H9 (cell line): ENCODE results near the gene CAB39L. TPM values are rescaled to one million over a fixed set of nuclear protein-coding genes. Genes with fewer than 3 reads are reported as not detected.

Source experiments
- DNase-seq: peaks from one replicate; pipeline ENCODE4 v3.0.0-alpha.2; 2017
- H2AFZ ChIP-seq: one replicate; pipeline ENCODE4 v1.6.1; 2013; ENCODE audit warnings: mild to moderate bottlenecking, low read length, control low read depth, moderate library complexity
- H2AK5ac ChIP-seq: 2 replicates; pipeline ENCODE4 v1.6.1; 2013; ENCODE audit warnings: low read length, control low read depth, mixed read lengths; ENCODE audit not compliant: insufficient read length
- H2BK120ac ChIP-seq: one replicate; pipeline ENCODE4 v1.6.1; 2013; ENCODE audit warnings: low read depth, mild to moderate bottlenecking, low read length, control low read depth, inconsistent platforms; ENCODE audit not compliant: poor library complexity, severe bottlenecking
- H2BK12ac ChIP-seq: 2 replicates; pipeline ENCODE4 v1.6.1; 2013; ENCODE audit warnings: low read length, control low read depth, mixed read lengths, low read depth; ENCODE audit not compliant: insufficient read length
- H2BK15ac ChIP-seq: 2 replicates; pipeline ENCODE4 v1.6.1; 2013; ENCODE audit warnings: low read depth, low read length, control low read depth
- H2BK20ac ChIP-seq: one replicate; pipeline ENCODE4 v1.6.1; 2013; ENCODE audit warnings: low read depth, mild to moderate bottlenecking, low read length, control low read depth, inconsistent platforms; ENCODE audit not compliant: poor library complexity, severe bottlenecking
- H2BK5ac ChIP-seq: 2 replicates; pipeline ENCODE4 v1.6.1; 2013; ENCODE audit warnings: low read length, control low read depth, mixed read lengths; ENCODE audit not compliant: insufficient read length
- H3K14ac ChIP-seq: 2 replicates; pipeline ENCODE4 v1.6.1; 2013; ENCODE audit warnings: low read length, control low read depth; ENCODE audit not compliant: insufficient read depth
- H3K18ac ChIP-seq: 2 replicates; pipeline ENCODE4 v1.6.1; 2013; ENCODE audit warnings: low read depth, mild to moderate bottlenecking, mixed read lengths, low read length, control low read depth; ENCODE audit not compliant: insufficient read length
- H3K23ac ChIP-seq: 2 replicates; pipeline ENCODE4 v1.6.1; 2013; ENCODE audit warnings: low read length, control low read depth, mixed read lengths, low read depth; ENCODE audit not compliant: insufficient read length
- H3K23me2 ChIP-seq: 2 replicates; pipeline ENCODE4 v1.6.1; 2013; ENCODE audit warnings: low read depth, mild to moderate bottlenecking, mixed read lengths, low read length, control low read depth; ENCODE audit not compliant: insufficient read length, poor library complexity, severe bottlenecking
- H3K27ac ChIP-seq: 2 replicates; pipeline ENCODE4 v1.5.1; 2013; ENCODE audit warnings: low read length, control low read depth, mixed read lengths, low read depth; ENCODE audit not compliant: insufficient read length
- H3K27me3 ChIP-seq: 2 replicates; pipeline ENCODE4 v1.6.1; 2013; ENCODE audit warnings: low read length, control low read depth, inconsistent platforms; ENCODE audit not compliant: insufficient read depth
- H3K4ac ChIP-seq: 2 replicates; pipeline ENCODE4 v1.6.1; 2013; ENCODE audit warnings: low read depth, mild to moderate bottlenecking, control low read depth, inconsistent platforms, low read length, moderate library complexity
- H3K4me1 ChIP-seq: 2 replicates; pipeline ENCODE4 v1.6.1; 2013; ENCODE audit warnings: low read length, control low read depth, inconsistent platforms; ENCODE audit not compliant: insufficient read depth
- H3K4me2 ChIP-seq: 2 replicates; pipeline ENCODE4 v1.6.1; 2013; ENCODE audit warnings: low read length, control low read depth, mixed read lengths; ENCODE audit not compliant: insufficient read length, insufficient read depth
- H3K56ac ChIP-seq: 2 replicates; pipeline ENCODE4 v1.6.1; 2013; ENCODE audit warnings: low read depth, mild to moderate bottlenecking, mixed read lengths, low read length, control low read depth; ENCODE audit not compliant: insufficient read length
- H3K79me1 ChIP-seq: 2 replicates; pipeline ENCODE4 v1.6.1; 2013; ENCODE audit warnings: low read depth, mild to moderate bottlenecking, moderate library complexity, low read length, control low read depth, inconsistent platforms; ENCODE audit not compliant: insufficient read depth, poor library complexity, severe bottlenecking
- H3K79me2 ChIP-seq: 2 replicates; pipeline ENCODE4 v1.6.1; 2013; ENCODE audit warnings: low read length, control low read depth, inconsistent platforms; ENCODE audit not compliant: insufficient read depth
- H3K9ac ChIP-seq: 2 replicates; pipeline ENCODE4 v1.6.1; 2013; ENCODE audit warnings: low read length, control low read depth, mixed read lengths; ENCODE audit not compliant: insufficient read length; ENCODE audit errors: extremely low read depth
- H3K9me3 ChIP-seq: one replicate; pipeline ENCODE4 v1.6.1; 2013; ENCODE audit warnings: low read depth, low read length, inconsistent platforms; ENCODE audit not compliant: control insufficient read depth
- H3T11ph ChIP-seq: one replicate; pipeline ENCODE4 v1.6.1; 2013; ENCODE audit warnings: mild to moderate bottlenecking, low read length, control low read depth, inconsistent platforms
- H4K20me1 ChIP-seq: one replicate; pipeline ENCODE4 v1.6.1; 2013; ENCODE audit not compliant: control insufficient read depth, insufficient read length, insufficient read depth
- H4K5ac ChIP-seq: 2 replicates; pipeline ENCODE4 v1.6.1; 2013; ENCODE audit warnings: low read depth, mild to moderate bottlenecking, mixed read lengths, low read length, control low read depth; ENCODE audit not compliant: insufficient read length
- H4K8ac ChIP-seq: replicated peaks from 2 replicates; pipeline ENCODE4 v1.6.1; 2013; ENCODE audit warnings: low read length, control low read depth, mixed read lengths, low read depth; ENCODE audit not compliant: insufficient read length
- H4K91ac ChIP-seq: 2 replicates; pipeline ENCODE4 v1.6.1; 2013; ENCODE audit warnings: low read depth, mild to moderate bottlenecking, moderate library complexity, mixed read lengths, low read length, control low read depth; ENCODE audit not compliant: insufficient read length
- H3K27ac Mint-ChIP-seq, 3 experiments: 2 replicates in 2 of 3; 3 replicates in 1 of 3; pipeline ENCODE4 v1.8.0; 2020 to 2021; ENCODE audit warnings: mixed read lengths in 3 of 3, mild to moderate bottlenecking in 1 of 3, moderate library complexity in 1 of 3
- H3K27me3 Mint-ChIP-seq: 2 replicates; pipeline ENCODE4 v1.8.0; 2021; ENCODE audit warnings: low read depth, mild to moderate bottlenecking, moderate library complexity, mixed read lengths
- H3K36me3 Mint-ChIP-seq, 3 experiments: 2 replicates in 2 of 3; 3 replicates in 1 of 3; pipeline ENCODE4 v1.8.0; 2020 to 2021; ENCODE audit warnings: low read depth in 3 of 3, mixed read lengths in 3 of 3; ENCODE audit not compliant: insufficient read depth in 1 of 3
- H3K4me1 Mint-ChIP-seq, 2 experiments: 2 replicates each; pipeline ENCODE4 v1.8.0; 2020; ENCODE audit warnings: mixed read lengths in 2 of 2
- H3K4me3 Mint-ChIP-seq, 2 experiments: 2 replicates in 1 of 2; 3 replicates in 1 of 2; pipeline ENCODE4 v1.8.0; 2020 to 2021; ENCODE audit warnings: mild to moderate bottlenecking in 2 of 2, mixed read lengths in 2 of 2, moderate library complexity in 1 of 2
- H3K9me3 Mint-ChIP-seq, 2 experiments: 2 replicates in 1 of 2; 3 replicates in 1 of 2; pipeline ENCODE4 v1.8.0; 2020; ENCODE audit warnings: mild to moderate bottlenecking in 2 of 2, mixed read lengths in 2 of 2, moderate library complexity in 1 of 2
- CTCF ChIP-seq: fragments of 200-600 bp; sonication (generic); conservative IDR thresholded peaks from 3 replicates; pipeline ENCODE4 v1.8.0; 2021; ENCODE audit warnings: antibody characterized with exemption, mild to moderate bottlenecking
- total RNA-seq: library from RNA; stranded (reverse); gene quantifications from 2 replicates; pipeline ENCODE4 v1.2.1, GENCODE V29; 2021

CAB39L gene
- total RNA-seq, 1 experiment from 2014 or later: 6.0 TPM

DNA sequence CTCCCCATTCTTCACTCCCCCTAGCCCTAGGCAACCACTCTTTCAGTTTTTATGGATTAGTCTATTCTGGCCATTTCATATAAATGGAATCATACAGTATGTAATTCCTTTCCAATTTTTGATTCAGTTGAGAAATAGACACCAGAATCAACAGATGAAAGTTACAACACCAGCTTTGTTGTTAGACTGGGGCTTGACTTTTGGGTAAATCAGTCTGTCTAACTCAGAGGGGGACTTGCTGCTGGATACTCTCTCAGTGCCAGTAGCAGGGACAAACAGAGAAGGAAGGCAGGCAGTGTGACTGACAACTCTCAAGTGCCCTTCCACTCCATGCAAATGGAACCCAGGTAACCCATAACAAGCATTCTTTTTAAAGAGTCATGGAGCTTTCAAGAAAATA is 155.4 kb downstream of the CAB39L start:
- Histone ChIP-seq H3K4ac (no peak overlapping the region), H3K4me2 (no peak overlapping the region), H3K14ac (no peak overlapping the region), H3K79me1 (no peaks in the 10 kb centered on the region), H4K8ac (no peak overlapping the region), H3K27ac (no peak overlapping the region), H3K56ac (no peak overlapping the region), H3K4me1 (no peaks in the 10 kb centered on the region), H3K18ac (no peak overlapping the region), H2BK5ac (no peak overlapping the region), H3K79me2 (no peaks in the 10 kb centered on the region), H2AFZ (no peak overlapping the region), H3K9me3 (no peaks in the 10 kb centered on the region), H3K9ac (no peak overlapping the region), H2BK12ac (no peak overlapping the region), H4K5ac (no peak overlapping the region), H3K23me2 (no peaks in the 10 kb centered on the region), H3K23ac (no peak overlapping the region), H3T11ph (no peak overlapping the region), H2BK20ac (no peak overlapping the region), H2BK15ac (no peak overlapping the region), H4K20me1 (no peaks in the 10 kb centered on the region), H2AK5ac (no peak overlapping the region), H2BK120ac (no peak overlapping the region), H4K91ac (no peak overlapping the region), H3K27me3 (no peaks in the 10 kb centered on the region)
- Mint-ChIP-seq H3K27ac (no peak overlapping the region), H3K9me3 (no peaks in the 10 kb centered on the region), H3K36me3 (no peaks in the 10 kb centered on the region), H3K4me3 (no peak overlapping the region), H3K27me3 (no peaks in the 10 kb centered on the region), H3K4me1 (no peaks in the 10 kb centered on the region)
- no peak for TF ChIP-seq CTCF
- DNase-seq: no peak
